ENCODE results near the gene ITLN1.
"Not testable (repeated sequence)": the region's sequence is repeated elsewhere in the genome, so short reads cannot be mapped to it uniquely, and the experiment has no call there.

The ITLN1 gene

GRCh38 chr1:160885042-160885441 lies at the start of gene ITLN1:
Gene ITLN1 (minus strand): TSS chr1:160885180. CDS start chr1:160884877, 303 bp downstream.
- no peak for DNase-seq (ENCODE audit: low spot score)

GRCh38 chr1:160933305-160933704 lies 48.3 kb upstream of the ITLN1 start:
- not testable (repeated sequence) for DNase-seq (ENCODE audit: low spot score)

- no peak for DNase-seq (ENCODE audit: low spot score)
Measured at GRCh38 chr1:160925652-160926244, 40.8 kb upstream of the ITLN1 start.

GRCh38 chr1:160924791-160925651 lies 40.0 kb upstream of the ITLN1 start:
- DNase-seq (ENCODE audit: low spot score), result no peak

GRCh38 chr1:160916666-160917065 lies 31.7 kb upstream of the ITLN1 start:
- peak; percentile 2 for DNase-seq (ENCODE audit: low spot score)

GRCh38 chr1:160913229-160913628 lies 28.2 kb upstream of the ITLN1 start:
- DNase-seq (ENCODE audit: low spot score), result not testable (repeated sequence)

- no peak for DNase-seq (ENCODE audit: low spot score)
Measured at GRCh38 chr1:160911925-160912324, 26.9 kb upstream of the ITLN1 start.

- no peak for DNase-seq (ENCODE audit: low spot score)
Measured at GRCh38 chr1:160911441-160911840, 26.5 kb upstream of the ITLN1 start.

- DNase-seq (ENCODE audit: low spot score), result no peak
Measured at GRCh38 chr1:160910170-160910750, 25.3 kb upstream of the ITLN1 start.

- no peak for DNase-seq (ENCODE audit: low spot score)
Measured at GRCh38 chr1:160907976-160908375, 23.0 kb upstream of the ITLN1 start.

GRCh38 chr1:160905617-160905989 lies 20.6 kb upstream of the ITLN1 start:
- DNase-seq (ENCODE audit: low spot score), result no peak

- DNase-seq (ENCODE audit: low spot score), result no peak
Measured at GRCh38 chr1:160904783-160905616, 20.0 kb upstream of the ITLN1 start.

- not testable (repeated sequence) for DNase-seq (ENCODE audit: low spot score)
Measured at GRCh38 chr1:160902251-160902650, 17.3 kb upstream of the ITLN1 start.

GRCh38 chr1:160901768-160902167 lies 16.8 kb upstream of the ITLN1 start:
- DNase-seq (ENCODE audit: low spot score), result no peak

GRCh38 chr1:160900683-160901082 lies 15.7 kb upstream of the ITLN1 start:
- DNase-seq (ENCODE audit: low spot score), result not testable (repeated sequence)

GRCh38 chr1:160894368-160895135 lies 9.6 kb upstream of the ITLN1 start:
- DNase-seq (ENCODE audit: low spot score), result not testable (repeated sequence)

- no peak for DNase-seq (ENCODE audit: low spot score)
Measured at GRCh38 chr1:160891474-160891873, 6.5 kb upstream of the ITLN1 start.

GRCh38 chr1:160888926-160889325 lies 3.9 kb upstream of the ITLN1 start:
- DNase-seq (ENCODE audit: low spot score), result no peak

- DNase-seq (ENCODE audit: low spot score), result no peak
Measured at GRCh38 chr1:160887071-160887470, 2.1 kb upstream of the ITLN1 start.

- no peak for DNase-seq (ENCODE audit: low spot score)
Measured at GRCh38 chr1:160884579-160884978, 401 bp downstream of the ITLN1 start.
